A549 treated with GW870086 at 1 μM for 4 hours (cell line): Measurements from ENCODE around the gene SEC31A. TPM values are rescaled to one million over a fixed set of nuclear protein-coding genes. Genes with fewer than 3 reads are reported as not detected.

Experiments
- total RNA-seq: library from RNA; stranded (reverse); fragments of 200-300 nt; extraction: Qiagen RNA extraction; gene quantifications from 5 replicates; pipeline ENCODE4 v1.2.3, GENCODE V29; 2022; ENCODE audit warnings: low read depth

The SEC31A gene
- 70.0 to 88.9 TPM (median 84.0 TPM) in 5 replicates for total RNA-seq

GRCh38 chr4:82890901-82891706 lies at the start of gene SEC31A:
Gene SEC31A (minus strand): TSS chr4:82891153. CDS start chr4:82881936, 9,217 bp downstream.

GRCh38 chr4:82900411-82901182 lies 9.6 kb upstream of the SEC31A start, which contains the start of gene THAP9:
Gene THAP9 (plus strand): TSS chr4:82900735. CDS start chr4:82900803, 68 bp downstream.

GRCh38 chr4:82798168-82799005 lies 92.6 kb downstream of the SEC31A start, which contains the start of gene SCD5:
Gene SCD5 (minus strand): TSS chr4:82798796. CDS start chr4:82798537, 259 bp downstream.

Other genes with a start within 250 kb of the SEC31A start
- gene SCD5, start 92.4 kb downstream of the SEC31A start, total RNA-seq = 6.0 to 8.8 TPM (median 7.4 TPM) in 5 replicates
- 1.1 to 2.0 TPM (median 1.6 TPM) in 5 replicates for gene THAP9, start 9.6 kb upstream of the SEC31A start, total RNA-seq
- 4.2 to 7.2 TPM (median 6.6 TPM) in 5 replicates for gene LIN54, start 119.7 kb upstream of the SEC31A start, total RNA-seq
- 23.2 to 40.3 TPM (median 26.0 TPM) in 5 replicates for gene COPS4, start 144.0 kb upstream of the SEC31A start, total RNA-seq
- 0.75 to 2.0 TPM (median 1.5 TPM) in 5 replicates for gene PLAC8, start 223.6 kb upstream of the SEC31A start, total RNA-seq